Measurements from ENCODE around the gene IFT122. TPM values are rescaled to one million over a fixed set of nuclear protein-coding genes. Genes with fewer than 3 reads are reported as not detected.

Gene IFT122
- total RNA-seq, 4 donors from 2014 or later, result 36.6 to 74.4 (median 43.3) TPM

DNA sequence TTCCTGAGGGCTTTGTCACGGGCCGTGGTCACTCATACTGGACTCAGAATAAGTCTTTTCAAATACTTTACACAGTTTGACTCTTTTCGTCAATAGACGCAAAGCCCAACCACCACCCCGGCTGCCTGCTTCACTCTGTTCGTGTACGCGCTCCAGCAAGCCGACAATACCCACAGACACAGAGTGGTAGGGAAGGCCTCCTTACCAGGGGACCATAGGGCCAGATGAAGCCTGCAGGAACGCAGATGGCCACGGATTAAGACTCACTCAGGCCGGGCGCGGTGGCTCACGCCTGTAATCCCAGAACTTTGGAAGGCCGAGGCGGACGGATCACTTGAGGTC, 41.2 kb upstream of the IFT122 start:
- peaks cover 0 to 29% (median 0%) of the 10 kb centered on the region in 3 donors for H3K36me3 ChIP-seq
- no peaks in the 10 kb centered on the region for H3K9me3 ChIP-seq
- DNase-seq (ENCODE audit: low spot score in 2 of 2), result no peak
- no peaks in the 10 kb centered on the region for H3K27me3 ChIP-seq
- WGBS, 2 donors, result 1 to 2% methylated on average over 17 to 18 of the region's 18 CpGs
- peak overlapping the region; percentile 83 to 94 (median 92) for H3K27ac ChIP-seq
- peak overlapping the region; percentile 69 to 83 (median 74) for H3K4me3 ChIP-seq
- TF ChIP-seq EP300 (IDR thresholded peaks at IDR 0.05), result no peak
- no peak for TF ChIP-seq CTCF (IDR thresholded peaks at IDR 0.05)
- no peak for TF ChIP-seq POLR2A (IDR thresholded peaks at IDR 0.05)
- H3K4me1 ChIP-seq, result peaks cover 0 to 37% (median 14%) of the 10 kb centered on the region in 4 donors

DNA sequence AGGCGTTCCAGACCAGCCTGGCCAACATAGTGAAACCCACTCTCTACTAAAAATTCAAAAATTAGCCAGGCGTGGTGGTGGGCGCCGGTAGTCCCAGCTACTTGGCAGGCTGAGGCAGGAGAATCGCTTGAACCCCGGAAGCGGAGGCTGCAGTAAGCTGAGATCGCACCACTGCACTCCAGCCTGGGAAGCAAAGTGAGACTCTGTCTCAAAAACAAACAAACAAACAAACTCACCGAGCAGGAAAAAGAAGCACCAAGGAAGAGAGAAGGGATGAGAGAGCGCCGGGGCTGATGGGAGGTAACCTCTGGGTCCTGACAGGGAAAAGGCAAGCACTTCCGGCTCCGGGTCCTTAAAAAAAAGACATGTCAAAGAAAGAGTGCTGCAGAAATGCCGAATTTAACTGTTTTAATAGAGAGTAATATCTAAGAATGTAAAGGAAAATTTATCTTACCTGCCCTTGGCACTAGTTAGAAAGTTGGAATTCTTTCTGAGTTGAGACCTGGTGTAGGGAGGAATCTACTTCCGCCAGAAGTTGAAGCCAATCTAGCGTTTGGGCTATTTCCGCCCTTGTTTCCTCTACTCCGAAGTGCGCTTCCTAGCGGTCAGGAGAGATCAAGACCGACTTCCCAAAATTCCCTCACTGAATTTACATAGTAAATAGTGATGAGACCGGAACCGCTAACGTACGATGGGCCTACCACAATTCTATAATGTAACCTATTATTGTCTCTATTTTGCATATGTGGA, 40.7 kb upstream of the IFT122 start:
- DNase-seq (ENCODE audit: low spot score in 2 of 2), result peak; percentile 57 to 83
- H3K9me3 ChIP-seq, result no peaks in the 10 kb centered on the region
- no peaks in the 10 kb centered on the region for H3K27me3 ChIP-seq
- peak overlapping the region; percentile 69 to 83 (median 74) for H3K4me3 ChIP-seq
- H3K36me3 ChIP-seq, result peaks cover 0 to 29% (median 0%) of the 10 kb centered on the region in 3 donors
- WGBS, 2 donors, result 0% methylated on average over 25 of the region's 25 CpGs
- H3K27ac ChIP-seq, result peak overlapping the region; percentile 83 to 94 (median 92)
- H3K4me1 ChIP-seq, result peaks cover 0 to 37% (median 14%) of the 10 kb centered on the region in 4 donors
- TF ChIP-seq EP300 (IDR thresholded peaks at IDR 0.05) (peak; percentile 68 to 73), POLR2A (IDR thresholded peaks at IDR 0.05) (no peak), CTCF (IDR thresholded peaks at IDR 0.05) (peak; percentile 84 to 90 (median 88))

DNA sequence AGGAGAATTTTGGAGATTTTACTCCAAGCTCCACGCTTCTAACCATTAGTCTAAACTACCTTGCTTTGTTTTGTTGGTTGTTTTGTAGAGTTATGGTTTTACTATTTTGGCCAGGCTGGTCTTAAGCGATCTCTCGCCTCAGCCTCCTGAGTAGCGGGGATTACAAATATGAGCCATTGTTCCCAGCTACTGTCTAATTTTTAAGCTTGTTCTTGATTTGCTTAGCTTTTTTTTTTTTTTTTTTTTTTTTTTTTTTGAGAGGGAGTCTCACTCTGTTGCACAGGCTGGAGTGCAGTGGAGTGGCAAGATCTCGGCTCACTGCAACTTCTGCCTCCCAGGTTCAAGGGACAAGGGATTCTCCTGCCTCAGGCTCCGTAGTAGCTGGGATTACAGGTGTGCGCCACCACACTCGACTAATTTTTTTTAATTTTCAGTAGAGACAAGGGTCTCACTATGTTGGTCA, 40.1 kb upstream of the IFT122 start:
- TF ChIP-seq CTCF (IDR thresholded peaks at IDR 0.05) (no peak), POLR2A (IDR thresholded peaks at IDR 0.05) (peak in 1 of 2 donors; percentile 43), EP300 (IDR thresholded peaks at IDR 0.05) (peak in 1 of 2 donors; percentile 54)
- H3K36me3 ChIP-seq, result peaks cover 0 to 25% (median 0%) of the 10 kb centered on the region in 3 donors
- H3K27me3 ChIP-seq, result no peaks in the 10 kb centered on the region
- peak overlapping the region; percentile 83 to 94 (median 92) for H3K27ac ChIP-seq
- peak in 1 of 2 donors; percentile 13 for DNase-seq (ENCODE audit: low spot score in 2 of 2)
- peaks cover 0 to 37% (median 14%) of the 10 kb centered on the region in 4 donors for H3K4me1 ChIP-seq
- 48 to 50% methylated on average over 8 of the region's 8 CpGs for WGBS, 2 donors
- H3K9me3 ChIP-seq, result no peaks in the 10 kb centered on the region
- peak overlapping the region; percentile 69 to 83 (median 74) for H3K4me3 ChIP-seq

GRCh38 chr3:129402210-129402609, 37.8 kb upstream of the IFT122 start:
- Histone ChIP-seq H3K27me3 (no peaks in the 10 kb centered on the region), H3K9me3 (no peaks in the 10 kb centered on the region), H3K36me3 (peaks cover 0 to 4% (median 0%) of the 10 kb centered on the region in 3 donors), H3K27ac (no peak overlapping the region), H3K4me1 (peaks cover 0 to 16% (median 13%) of the 10 kb centered on the region in 4 donors), H3K4me3 (no peak overlapping the region)
- DNase-seq (ENCODE audit: low spot score in 2 of 2), result no peak
- 81 to 83% methylated on average over 7 of the region's 7 CpGs for WGBS, 2 donors
- TF ChIP-seq POLR2A (IDR thresholded peaks at IDR 0.05), result no peak

DNA sequence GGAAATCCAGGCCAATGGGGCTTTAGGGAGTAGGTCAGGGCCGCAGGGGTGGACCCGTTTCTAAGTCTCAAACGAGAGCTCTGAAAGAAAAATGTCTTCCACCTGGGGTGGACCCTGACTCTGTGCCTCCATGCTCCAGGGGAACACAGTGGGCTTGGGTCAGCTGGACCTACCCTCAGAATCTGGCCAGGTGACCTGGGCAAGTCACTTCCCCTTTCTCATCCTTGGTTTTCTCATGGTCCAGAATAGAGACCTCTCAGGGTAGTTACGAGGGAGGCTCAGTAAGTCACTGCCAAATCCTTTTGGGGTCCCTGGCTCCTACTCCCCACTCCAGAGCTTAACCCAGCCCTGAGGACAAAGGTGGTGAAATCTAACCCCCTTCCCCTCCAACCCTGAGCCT, 37.4 kb upstream of the IFT122 start:
- 86 to 88% methylated on average over 4 of the region's 4 CpGs for whole genome bisulfite sequencing, 2 donors
- no peak for TF ChIP-seq CTCF (IDR thresholded peaks at IDR 0.05)
- Histone ChIP-seq H3K4me3 (no peak overlapping the region), H3K4me1 (peaks cover 0 to 12% (median 10%) of the 10 kb centered on the region in 4 donors), H3K27ac (no peak overlapping the region), H3K36me3 (no peaks in the 10 kb centered on the region), H3K27me3 (no peaks in the 10 kb centered on the region), H3K9me3 (no peaks in the 10 kb centered on the region)
- DNase-seq (ENCODE audit: low spot score in 2 of 2), result no peak

Measured in tibial nerve (tissue), 4 donors.